Stomach (tissue), 4 donors: ENCODE data around the gene FSCN2.

Experiments
- CTCF ChIP-seq, 7 experiments: fragments of 450-650 bp in 4 of 7; fragments of 200-600 bp in 3 of 7; sonication (generic) in 3 of 7; IDR thresholded peaks; one replicate each; pipeline ENCODE4 v1.5.1; 2016 to 2019; ENCODE audit warnings: antibody characterized with exemption in 7 of 7, control low read depth in 2 of 7, mild to moderate bottlenecking in 1 of 7
- EP300 ChIP-seq: sonication (generic); formaldehyde crosslinking; IDR thresholded peaks from one replicate; pipeline ENCODE4 v1.6.1; 2017; ENCODE audit warnings: antibody characterized with exemption

DNA sequence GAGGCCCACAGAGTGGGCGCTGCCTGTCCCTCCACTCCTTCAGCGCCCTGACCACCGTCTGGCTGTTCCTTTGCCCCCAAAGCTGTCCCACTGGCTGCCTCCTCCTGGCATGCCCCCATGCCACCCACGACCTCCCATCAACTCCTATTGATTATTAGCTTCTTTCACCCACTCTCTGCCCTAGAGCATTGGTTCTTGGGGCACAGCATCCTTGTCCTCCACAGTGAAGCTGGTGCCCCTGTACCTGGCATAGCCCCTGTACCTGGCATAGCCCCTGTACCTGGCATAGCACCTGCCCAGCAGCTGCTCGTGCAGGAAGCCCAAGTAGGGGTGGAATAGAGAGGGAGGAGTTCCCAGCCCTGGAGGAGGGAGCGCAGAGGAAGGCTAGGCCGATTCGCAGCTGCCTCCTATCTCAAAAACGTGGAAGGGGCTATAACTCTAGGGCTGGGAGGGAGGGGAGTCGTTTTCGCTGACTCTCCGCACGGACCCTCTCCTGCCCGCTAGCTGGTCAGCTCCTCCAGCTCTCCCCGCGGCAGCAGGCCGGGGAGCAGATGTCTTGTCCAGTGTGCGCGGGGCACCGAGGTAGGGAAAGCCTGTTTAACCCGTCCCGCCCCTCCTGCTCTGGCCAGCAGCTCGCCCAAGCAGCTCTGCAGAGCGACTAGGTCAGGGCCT, 9.9 kb upstream of the FSCN2 start:
- TF ChIP-seq CTCF (IDR thresholded peaks at IDR 0.05) (no peak), EP300 (no peak)
